ENCODE results near the gene CMTM7.

Gene CMTM7

GRCh38 chr3:32420126-32421038, 28.7 kb downstream of the CMTM7 start:
- no peak for DNase-seq (ENCODE audit: insufficient read length)
- TF ChIP-seq POLR2A (IDR thresholded peaks at IDR 0.05; ENCODE audit: low read depth, low read length) (no peak), POLR2AphosphoS5 (IDR thresholded peaks at IDR 0.05; ENCODE audit: low read depth, low read length) (peak; percentile 47; the same call in 1 of the 2 replicates)
- FAIRE-seq = peak; percentile 87

- TF ChIP-seq POLR2A (IDR thresholded peaks at IDR 0.05; ENCODE audit: low read depth, low read length) (no peak), TAF1 (IDR thresholded peaks at IDR 0.05; ENCODE audit: borderline replicate concordance, low read depth, low read length) (no peak), POLR2AphosphoS5 (IDR thresholded peaks at IDR 0.05; ENCODE audit: low read depth, low read length) (no peak)
- DNase-seq (ENCODE audit: insufficient read length) (no peak), FAIRE-seq (no peak)
Measured at GRCh38 chr3:32421185-32421584, 29.5 kb downstream of the CMTM7 start.

GRCh38 chr3:32421991-32422859, 30.6 kb downstream of the CMTM7 start:
- TF ChIP-seq TAF1 (IDR thresholded peaks at IDR 0.05; ENCODE audit: borderline replicate concordance, low read depth, low read length) = no peak
- TF ChIP-seq POLR2A (IDR thresholded peaks at IDR 0.05; ENCODE audit: low read depth, low read length) = no peak
- no peak for TF ChIP-seq POLR2AphosphoS5 (IDR thresholded peaks at IDR 0.05; ENCODE audit: low read depth, low read length)
- DNase-seq (ENCODE audit: insufficient read length) (no peak), FAIRE-seq (no peak)

DNA sequence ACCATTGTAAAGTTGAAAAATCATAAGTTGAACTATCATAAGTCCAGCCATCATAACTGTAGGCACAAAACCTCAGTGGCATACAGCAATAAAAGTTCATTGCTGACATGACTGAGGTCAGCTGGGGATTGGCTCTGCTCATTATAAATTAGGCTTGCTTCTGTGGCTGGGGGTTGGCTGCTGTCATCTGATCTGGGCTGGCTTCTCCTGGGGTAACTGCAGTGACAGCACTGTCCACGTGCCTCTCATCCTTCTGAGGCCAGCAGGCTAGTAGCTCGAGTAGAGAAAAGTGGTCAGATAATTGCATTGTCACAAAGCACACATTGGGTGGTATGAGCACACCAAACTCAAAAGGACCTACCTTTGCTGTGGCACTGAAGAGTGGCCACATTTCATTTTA, 31.3 kb downstream of the CMTM7 start:
- DNase-seq (ENCODE audit: insufficient read length) (no peak), FAIRE-seq (no peak)
- TF ChIP-seq TAF1 (IDR thresholded peaks at IDR 0.05; ENCODE audit: borderline replicate concordance, low read depth, low read length) (no peak), POLR2AphosphoS5 (IDR thresholded peaks at IDR 0.05; ENCODE audit: low read depth, low read length) (no peak), POLR2A (IDR thresholded peaks at IDR 0.05; ENCODE audit: low read depth, low read length) (no peak)

- TF ChIP-seq POLR2A (IDR thresholded peaks at IDR 0.05; ENCODE audit: low read depth, low read length) = no peak
- TF ChIP-seq POLR2AphosphoS5 (IDR thresholded peaks at IDR 0.05; ENCODE audit: low read depth, low read length) = no peak
- no peak for TF ChIP-seq TAF1 (IDR thresholded peaks at IDR 0.05; ENCODE audit: borderline replicate concordance, low read depth, low read length)
Measured at GRCh38 chr3:32423534-32423933, 31.9 kb downstream of the CMTM7 start.

GRCh38 chr3:32423956-32424557, 32.4 kb downstream of the CMTM7 start:
- TF ChIP-seq TAF1 (IDR thresholded peaks at IDR 0.05; ENCODE audit: borderline replicate concordance, low read depth, low read length) (no peak), POLR2AphosphoS5 (IDR thresholded peaks at IDR 0.05; ENCODE audit: low read depth, low read length) (no peak), POLR2A (IDR thresholded peaks at IDR 0.05; ENCODE audit: low read depth, low read length) (no peak)
- no peak for DNase-seq (ENCODE audit: insufficient read length)
- FAIRE-seq = no peak

More at GRCh38 chr3:32423534-32423933, 31.9 kb downstream of the CMTM7 start:
- no peak for DNase-seq (ENCODE audit: insufficient read length)
- FAIRE-seq = peak; percentile 58

GRCh38 chr3:32424581-32425250, 33.1 kb downstream of the CMTM7 start:
- FAIRE-seq (no peak), DNase-seq (ENCODE audit: insufficient read length) (no peak)
- TF ChIP-seq TAF1 (IDR thresholded peaks at IDR 0.05; ENCODE audit: borderline replicate concordance, low read depth, low read length) = no peak
- TF ChIP-seq POLR2A (IDR thresholded peaks at IDR 0.05; ENCODE audit: low read depth, low read length) = no peak
- no peak for TF ChIP-seq POLR2AphosphoS5 (IDR thresholded peaks at IDR 0.05; ENCODE audit: low read depth, low read length)

GRCh38 chr3:32428092-32429068, 36.7 kb downstream of the CMTM7 start:
- peak; percentile 56 for FAIRE-seq
- DNase-seq (ENCODE audit: insufficient read length) = peak; percentile 48
- TF ChIP-seq TAF1 (IDR thresholded peaks at IDR 0.05; ENCODE audit: borderline replicate concordance, low read depth, low read length) (no peak), POLR2AphosphoS5 (IDR thresholded peaks at IDR 0.05; ENCODE audit: low read depth, low read length) (no peak), POLR2A (IDR thresholded peaks at IDR 0.05; ENCODE audit: low read depth, low read length) (no peak)

GRCh38 chr3:32430900-32431299, 39.2 kb downstream of the CMTM7 start:
- TF ChIP-seq TAF1 (IDR thresholded peaks at IDR 0.05; ENCODE audit: borderline replicate concordance, low read depth, low read length) = no peak
- TF ChIP-seq POLR2AphosphoS5 (IDR thresholded peaks at IDR 0.05; ENCODE audit: low read depth, low read length) = no peak
- TF ChIP-seq POLR2A (IDR thresholded peaks at IDR 0.05; ENCODE audit: low read depth, low read length) = no peak
- DNase-seq (ENCODE audit: insufficient read length) = no peak
- FAIRE-seq = no peak

GRCh38 chr3:32431481-32431880, 39.8 kb downstream of the CMTM7 start:
- FAIRE-seq (no peak), DNase-seq (ENCODE audit: insufficient read length) (no peak)
- TF ChIP-seq POLR2A (IDR thresholded peaks at IDR 0.05; ENCODE audit: low read depth, low read length) = no peak

Data from GM12892 (cell line).